ENCODE results near the gene ZFP64. TPM values are rescaled to one million over a fixed set of nuclear protein-coding genes. Genes with fewer than 3 reads are reported as not detected.

ZFP64 gene
- total RNA-seq, 1 experiment from 2014 or later, result 49.8 TPM

- intact Hi-C loops (cut with micrococcal nuclease; ENCODE audit: unreplicated experiment), result no loop called here
- ChIA-PET POLR2A (ENCODE audit: unreplicated experiment) (no interaction called here), CTCF (no interaction called here)
- BruUV-seq (replicated peaks), result no TSS peak
- H3K9me3 ChIP-seq (ENCODE audit: insufficient read depth, low read depth), result 0 out of 2 replicates have a peak, but pooled peaks cover 3% of the 10 kb centered on the region
- H3F3A ChIP-seq (ENCODE audit: insufficient read depth, low read depth), result no peaks in the 10 kb centered on the region
- TF ChIP-seq CTCF (conservative IDR thresholded peaks at IDR 0.05) (no peak), EZH2 (IDR thresholded peaks at IDR 0.05; ENCODE audit: low read depth) (no peak)
- peaks cover 39% of the 10 kb centered on the region for H3K36me3 ChIP-seq (ENCODE audit: low read depth)
- no peaks in the 10 kb centered on the region for H3K79me2 ChIP-seq (ENCODE audit: low read depth)
- no peaks in the 10 kb centered on the region for H3K9me2 ChIP-seq (ENCODE audit: insufficient read depth)
- no peak overlapping the region for H3K4me2 ChIP-seq
- H3K4me3 ChIP-seq, result no peak overlapping the region
- H3K27ac ChIP-seq, result no peak overlapping the region
- no peak for DNase-seq
- H2AFZ ChIP-seq, result no peak overlapping the region
- H3K27me3 ChIP-seq (ENCODE audit: insufficient read depth, low read depth), result no peaks in the 10 kb centered on the region
- no peaks in the 10 kb centered on the region for H4K20me1 ChIP-seq (ENCODE audit: insufficient read depth)
- H3K4me1 ChIP-seq (replicated peaks; ENCODE audit: insufficient read depth), result no peaks in the 10 kb centered on the region
Measured at GRCh38 chr20:52160621-52161204, 30.9 kb downstream of the ZFP64 start.

GRCh38 chr20:52160049-52160570 is 31.5 kb downstream of the ZFP64 start:
- ChIA-PET POLR2A (ENCODE audit: unreplicated experiment) (no interaction called here), CTCF (no interaction called here)
- H4K20me1 ChIP-seq (ENCODE audit: insufficient read depth), result no peaks in the 10 kb centered on the region
- TF ChIP-seq CTCF (conservative IDR thresholded peaks at IDR 0.05), result no peak
- TF ChIP-seq EZH2 (IDR thresholded peaks at IDR 0.05; ENCODE audit: low read depth), result no peak
- no peak overlapping the region for H2AFZ ChIP-seq
- no peak for DNase-seq
- H3K27me3 ChIP-seq (ENCODE audit: insufficient read depth, low read depth), result no peaks in the 10 kb centered on the region
- BruUV-seq (replicated peaks), result no TSS peak
- H3F3A ChIP-seq (ENCODE audit: insufficient read depth, low read depth), result no peaks in the 10 kb centered on the region
- no peak overlapping the region for H3K4me3 ChIP-seq
- H3K79me2 ChIP-seq (ENCODE audit: low read depth), result no peaks in the 10 kb centered on the region
- no peaks in the 10 kb centered on the region for H3K9me2 ChIP-seq (ENCODE audit: insufficient read depth)
- peaks cover 36% of the 10 kb centered on the region for H3K36me3 ChIP-seq (ENCODE audit: low read depth)
- H3K27ac ChIP-seq, result no peak overlapping the region
- no peak overlapping the region for H3K4me2 ChIP-seq
- H3K4me1 ChIP-seq (replicated peaks; ENCODE audit: insufficient read depth), result no peaks in the 10 kb centered on the region
- 0 out of 2 replicates have a peak, but pooled peaks cover 3% of the 10 kb centered on the region for H3K9me3 ChIP-seq (ENCODE audit: insufficient read depth, low read depth)
- intact Hi-C loops (cut with micrococcal nuclease; ENCODE audit: unreplicated experiment), result no loop called here

GRCh38 chr20:52154575-52154974 is 37.0 kb downstream of the ZFP64 start:
- Histone ChIP-seq H3K4me3 (no peak overlapping the region), H2AFZ (no peak overlapping the region), H3K27me3 (ENCODE audit: insufficient read depth, low read depth) (no peaks in the 10 kb centered on the region), H3K4me2 (no peak overlapping the region), H4K20me1 (ENCODE audit: insufficient read depth) (no peaks in the 10 kb centered on the region), H3F3A (ENCODE audit: insufficient read depth, low read depth) (no peaks in the 10 kb centered on the region), H3K79me2 (ENCODE audit: low read depth) (no peaks in the 10 kb centered on the region), H3K9me2 (ENCODE audit: insufficient read depth) (no peaks in the 10 kb centered on the region), H3K9me3 (ENCODE audit: insufficient read depth, low read depth) (0 out of 2 replicates have a peak, but pooled peaks cover 3% of the 10 kb centered on the region), H3K27ac (no peak overlapping the region), H3K4me1 (replicated peaks; ENCODE audit: insufficient read depth) (no peaks in the 10 kb centered on the region), H3K36me3 (ENCODE audit: low read depth) (peaks cover 21% of the 10 kb centered on the region)
- BruUV-seq (replicated peaks), result no TSS peak
- no peak for TF ChIP-seq CTCF (conservative IDR thresholded peaks at IDR 0.05)
- no peak for TF ChIP-seq EZH2 (IDR thresholded peaks at IDR 0.05; ENCODE audit: low read depth)
- ChIA-PET POLR2A (ENCODE audit: unreplicated experiment) (no interaction called here), CTCF (no interaction called here)
- intact Hi-C loops (cut with micrococcal nuclease; ENCODE audit: unreplicated experiment), result loop anchor here (5.0 kb wide), 1 partner anchor 532 kb away; no protein-coding TSS in a partner anchor
- DNase-seq, result no peak

Data from PC-9 (cell line).